Hepatocyte (in vitro differentiated cells): ENCODE measurements around the gene MYDGF. TPM values are rescaled to one million over a fixed set of nuclear protein-coding genes. Genes with fewer than 3 reads are reported as not detected.

ENCODE experiments used
- DNase-seq: peaks from one replicate; pipeline ENCODE4 v3.0.0-alpha.2; 2016; ENCODE audit warnings: low spot score
- H2AFZ ChIP-seq: fragments of 200-600 bp; sonication (generic); 2 replicates; pipeline ENCODE4 v1.6.0; 2016; ENCODE audit warnings: antibody characterized with exemption, mild to moderate bottlenecking
- H3K27ac ChIP-seq: fragments of 200-600 bp; sonication (generic); 2 replicates; pipeline ENCODE4 v1.5.1; 2016; ENCODE audit warnings: mild to moderate bottlenecking
- H3K27me3 ChIP-seq: fragments of 200-600 bp; sonication (generic); 2 replicates; pipeline ENCODE4 v1.6.1; 2016
- H3K36me3 ChIP-seq: fragments of 200-600 bp; sonication (generic); replicated peaks from 2 replicates; pipeline ENCODE4 v1.5.1; 2016; ENCODE audit warnings: low read depth; ENCODE audit not compliant: insufficient read depth
- H3K4me1 ChIP-seq: fragments of 200-600 bp; sonication (generic); 2 replicates; pipeline ENCODE4 v1.5.1; 2016; ENCODE audit warnings: mild to moderate bottlenecking, moderate library complexity; ENCODE audit not compliant: insufficient read depth
- H3K4me2 ChIP-seq: fragments of 200-600 bp; sonication (generic); 2 replicates; pipeline ENCODE4 v1.6.0; 2016
- H3K4me3 ChIP-seq: fragments of 200-600 bp; sonication (generic); 2 replicates; pipeline ENCODE4 v1.5.1; 2016; ENCODE audit warnings: mild to moderate bottlenecking
- H3K79me2 ChIP-seq: fragments of 200-600 bp; sonication (generic); 2 replicates; pipeline ENCODE4 v1.6.0; 2017; ENCODE audit warnings: mild to moderate bottlenecking
- H3K9me2 ChIP-seq: fragments of 200-600 bp; sonication (generic); replicated peaks from 2 replicates; pipeline ENCODE4 v1.6.0; 2017; ENCODE audit warnings: mild to moderate bottlenecking; ENCODE audit not compliant: insufficient read depth
- H3K9me3 ChIP-seq: fragments of 200-600 bp; sonication (generic); 2 replicates; pipeline ENCODE4 v1.5.1; 2016; ENCODE audit warnings: low read depth, mild to moderate bottlenecking
- H4K20me1 ChIP-seq: fragments of 200-600 bp; sonication (generic); 2 replicates; pipeline ENCODE4 v1.6.0; 2016; ENCODE audit warnings: mild to moderate bottlenecking; ENCODE audit not compliant: insufficient read depth, poor library complexity, severe bottlenecking
- EZH2 ChIP-seq: fragments of 200-600 bp; sonication (generic); IDR thresholded peaks from 2 replicates; pipeline ENCODE4 v1.6.1; 2016; ENCODE audit warnings: antibody characterized with exemption, mild to moderate bottlenecking, borderline replicate concordance
- EZH2phosphoT487 ChIP-seq: fragments of 200-600 bp; sonication (generic); IDR thresholded peaks from one replicate; pipeline ENCODE4 v1.6.1; 2018; ENCODE audit warnings: antibody characterized with exemption, mild to moderate bottlenecking, low read depth, moderate library complexity; ENCODE audit not compliant: unreplicated experiment, severe bottlenecking
- WGBS: methylation state at CpG from one replicate; pipeline ENCODE4 v1.1.6; 2016; ENCODE audit warnings: low lambda C conversion rate; ENCODE audit errors: missing lambda C conversion rate; 5-methylcytosine and 5-hydroxymethylcytosine counted together
- polyA plus RNA-seq: library from polyadenylated mRNA; unstranded; fragments of >200 nt; fragmentation: Nextera tagmentation; extraction: Ambion mirVana; gene quantifications from 2 replicates; pipeline ENCODE4 v1.2.1, GENCODE V29; 2016
- total RNA-seq: library from RNA; depleted of rRNA; stranded (reverse); fragments of >200 nt; gene quantifications from 2 replicates; pipeline ENCODE4 v1.2.3, GENCODE V29; 2014
- TF ChIP-seq, protein P1 (sequence below): fragments of 200-600 bp; sonication (generic); IDR thresholded peaks from 2 replicates; pipeline ENCODE4 v1.5.1; 2016; ENCODE audit warnings: antibody characterized with exemption, mild to moderate bottlenecking; ENCODE audit not compliant: poor library complexity

The MYDGF gene
- total and polyA plus RNA-seq, 2 experiments from 2014 or later = 158 to 405 TPM

DNA sequence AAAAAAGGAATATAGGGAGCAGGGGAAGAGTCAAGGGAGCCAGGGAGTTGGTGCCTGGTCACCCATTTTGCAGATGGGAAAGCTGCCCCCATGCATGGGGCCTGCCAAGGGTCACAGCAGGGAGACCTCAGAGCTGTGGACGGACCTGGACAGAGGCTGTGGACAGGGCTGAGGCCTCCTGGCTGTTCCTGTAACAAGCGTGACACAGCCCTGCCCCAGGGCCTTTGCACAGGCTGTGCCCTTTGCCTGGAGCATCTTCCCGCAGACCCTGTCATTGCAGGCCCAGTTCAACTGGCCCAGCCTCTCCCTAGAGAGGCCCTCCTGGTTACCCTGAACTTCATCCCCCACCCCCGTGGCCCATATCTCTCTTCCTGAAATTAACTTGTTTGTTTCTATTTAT is 24.4 kb downstream of the MYDGF start:
- Histone ChIP-seq H3K9me2 (no peaks in the 10 kb centered on the region), H2AFZ (no peak overlapping the region), H3K4me3 (no peak overlapping the region), H3K79me2 (peaks cover 11% of the 10 kb centered on the region), H3K27me3 (no peaks in the 10 kb centered on the region), H3K9me3 (no peaks in the 10 kb centered on the region), H3K36me3 (no peaks in the 10 kb centered on the region), H3K27ac (no peak overlapping the region), H3K4me1 (no peaks in the 10 kb centered on the region), H3K4me2 (no peak overlapping the region), H4K20me1 (no peaks in the 10 kb centered on the region)
- no peak for TF ChIP-seq EZH2
- TF ChIP-seq, protein P1, sequence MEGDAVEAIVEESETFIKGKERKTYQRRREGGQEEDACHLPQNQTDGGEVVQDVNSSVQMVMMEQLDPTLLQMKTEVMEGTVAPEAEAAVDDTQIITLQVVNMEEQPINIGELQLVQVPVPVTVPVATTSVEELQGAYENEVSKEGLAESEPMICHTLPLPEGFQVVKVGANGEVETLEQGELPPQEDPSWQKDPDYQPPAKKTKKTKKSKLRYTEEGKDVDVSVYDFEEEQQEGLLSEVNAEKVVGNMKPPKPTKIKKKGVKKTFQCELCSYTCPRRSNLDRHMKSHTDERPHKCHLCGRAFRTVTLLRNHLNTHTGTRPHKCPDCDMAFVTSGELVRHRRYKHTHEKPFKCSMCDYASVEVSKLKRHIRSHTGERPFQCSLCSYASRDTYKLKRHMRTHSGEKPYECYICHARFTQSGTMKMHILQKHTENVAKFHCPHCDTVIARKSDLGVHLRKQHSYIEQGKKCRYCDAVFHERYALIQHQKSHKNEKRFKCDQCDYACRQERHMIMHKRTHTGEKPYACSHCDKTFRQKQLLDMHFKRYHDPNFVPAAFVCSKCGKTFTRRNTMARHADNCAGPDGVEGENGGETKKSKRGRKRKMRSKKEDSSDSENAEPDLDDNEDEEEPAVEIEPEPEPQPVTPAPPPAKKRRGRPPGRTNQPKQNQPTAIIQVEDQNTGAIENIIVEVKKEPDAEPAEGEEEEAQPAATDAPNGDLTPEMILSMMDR = no peak
- TF ChIP-seq EZH2phosphoT487 = no peak
- 94% methylated on average over 4 of the region's 4 CpGs for WGBS
- no peak for DNase-seq

DNA sequence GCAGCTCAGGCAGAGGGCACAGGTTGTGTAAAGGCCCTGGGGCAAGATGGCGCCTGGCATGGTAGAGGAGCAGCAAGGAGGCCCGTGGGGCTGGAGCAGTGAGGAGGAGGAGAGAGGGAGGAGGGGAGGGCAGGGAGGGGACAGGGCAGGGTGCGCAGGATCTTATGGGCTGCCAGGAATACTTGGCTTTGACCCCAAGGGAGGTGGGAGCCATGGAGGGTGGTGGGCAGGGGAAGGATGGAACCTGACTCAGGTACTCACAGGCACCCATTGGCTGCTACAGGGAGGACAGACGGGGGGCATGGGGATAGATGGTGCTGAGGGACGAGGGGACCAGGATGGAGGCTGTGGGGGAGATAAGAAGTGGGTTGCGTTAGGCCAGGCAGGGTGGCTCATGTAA is 27.5 kb downstream of the MYDGF start:
- Histone ChIP-seq H3K79me2 (peaks cover 20% of the 10 kb centered on the region), H3K4me2 (no peak overlapping the region), H3K27ac (no peak overlapping the region), H2AFZ (no peak overlapping the region), H3K9me2 (no peaks in the 10 kb centered on the region), H3K9me3 (no peaks in the 10 kb centered on the region), H3K36me3 (no peaks in the 10 kb centered on the region), H3K4me3 (no peak overlapping the region), H4K20me1 (no peaks in the 10 kb centered on the region), H3K4me1 (no peaks in the 10 kb centered on the region), H3K27me3 (no peaks in the 10 kb centered on the region)
- 96% methylated on average over 5 of the region's 6 CpGs for WGBS
- no peak for TF ChIP-seq EZH2
- no peak for TF ChIP-seq EZH2phosphoT487
- TF ChIP-seq, protein P1 = no peak
- DNase-seq = no peak

DNA sequence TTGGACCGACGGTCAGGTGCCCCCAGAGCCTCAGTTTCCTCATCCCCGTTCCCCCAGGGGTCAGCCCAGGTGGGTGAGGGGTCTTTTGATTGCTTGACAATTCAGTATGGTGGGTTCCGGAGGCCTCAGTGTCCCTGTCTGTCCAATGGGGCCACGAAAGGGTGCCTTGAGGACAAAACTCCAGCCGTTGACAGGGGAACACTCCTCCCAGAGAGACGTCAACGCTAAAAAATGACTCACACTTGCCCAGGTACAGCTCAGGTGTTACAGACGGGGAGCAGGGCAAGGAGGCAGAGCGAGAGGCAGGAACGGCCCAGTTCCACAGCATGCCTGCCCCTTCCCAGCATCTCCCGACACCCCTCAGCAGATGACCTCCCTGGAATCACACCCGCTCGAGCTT is 29.0 kb downstream of the MYDGF start:
- DNase-seq = peak; percentile 13
- H3K9me2 ChIP-seq = no peaks in the 10 kb centered on the region
- H3K9me3 ChIP-seq = no peaks in the 10 kb centered on the region
- no peaks in the 10 kb centered on the region for H3K27me3 ChIP-seq
- H3K4me3 ChIP-seq = no peak overlapping the region
- 82% methylated on average over 14 of the region's 14 CpGs for WGBS
- peaks cover 5% of the 10 kb centered on the region for H3K4me1 ChIP-seq
- H3K79me2 ChIP-seq = peaks cover 20% of the 10 kb centered on the region
- no peaks in the 10 kb centered on the region for H3K36me3 ChIP-seq
- H3K27ac ChIP-seq = no peak overlapping the region
- TF ChIP-seq EZH2phosphoT487 (no peak), EZH2 (no peak)
- TF ChIP-seq, protein P1 = no peak
- no peak overlapping the region for H2AFZ ChIP-seq
- peak overlapping the region; percentile 87 for H3K4me2 ChIP-seq
- no peaks in the 10 kb centered on the region for H4K20me1 ChIP-seq
